ENCODE data around the gene COX14.

COX14 gene

GRCh38 chr12:50157259-50157658 lies 45.2 kb downstream of the COX14 start:
- Histone ChIP-seq H3K4me3 (ENCODE audit: low read depth, low read length) (no peak overlapping the region), H3K27me3 (ENCODE audit: insufficient read depth, low read length) (no peaks in the 10 kb centered on the region), H3K4me1 (ENCODE audit: control insufficient read depth, insufficient read depth, low read length, unreplicated experiment) (no peaks in the 10 kb centered on the region), H3K27ac (ENCODE audit: low read depth, low read length) (no peak overlapping the region), H3K79me2 (ENCODE audit: control insufficient read depth, insufficient read depth, low read length, unreplicated experiment) (peaks cover 46% of the 10 kb centered on the region), H3K36me3 (ENCODE audit: insufficient read depth, low read length) (no peaks in the 10 kb centered on the region), H2AFZ (ENCODE audit: low read length, unreplicated experiment) (no peak overlapping the region)

DNA sequence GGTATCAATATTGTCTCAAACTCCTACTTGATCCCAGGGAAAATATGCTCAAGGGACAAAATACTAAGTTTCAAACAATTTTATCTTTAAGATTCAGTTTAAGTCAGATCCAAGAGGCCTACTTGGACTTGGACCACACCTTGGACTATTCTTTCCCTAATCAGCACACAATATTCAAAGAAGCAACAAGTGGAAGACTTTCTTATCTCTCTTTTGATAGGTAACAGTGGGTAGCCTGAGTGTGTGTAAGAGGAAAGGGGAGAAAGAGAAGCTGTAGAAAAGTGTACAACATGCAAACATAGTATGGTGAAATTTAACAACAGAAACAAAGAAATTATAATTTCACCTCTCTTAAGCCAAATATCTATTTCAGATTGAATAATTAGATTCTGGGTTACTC lies 48.6 kb downstream of the COX14 start:
- Histone ChIP-seq H3K27ac (ENCODE audit: low read depth, low read length) (no peak overlapping the region), H3K36me3 (ENCODE audit: insufficient read depth, low read length) (no peaks in the 10 kb centered on the region; the same call in 1 of the 2 replicates), H3K79me2 (ENCODE audit: control insufficient read depth, insufficient read depth, low read length, unreplicated experiment) (peaks cover 61% of the 10 kb centered on the region), H3K27me3 (ENCODE audit: insufficient read depth, low read length) (no peaks in the 10 kb centered on the region), H3K4me3 (ENCODE audit: low read depth, low read length) (no peak overlapping the region), H3K4me1 (ENCODE audit: control insufficient read depth, insufficient read depth, low read length, unreplicated experiment) (peaks cover 4% of the 10 kb centered on the region), H2AFZ (ENCODE audit: low read length, unreplicated experiment) (no peak overlapping the region)

- H3K27me3 ChIP-seq (ENCODE audit: insufficient read depth, low read length) = no peaks in the 10 kb centered on the region
- no peak overlapping the region for H2AFZ ChIP-seq (ENCODE audit: low read length, unreplicated experiment)
- no peak overlapping the region; the same call in 1 of the 2 replicates for H3K27ac ChIP-seq (ENCODE audit: low read depth, low read length)
- H3K4me1 ChIP-seq (ENCODE audit: control insufficient read depth, insufficient read depth, low read length, unreplicated experiment) = peaks cover 8% of the 10 kb centered on the region
- no peak overlapping the region for H3K4me3 ChIP-seq (ENCODE audit: low read depth, low read length)
- peaks cover 66% of the 10 kb centered on the region for H3K79me2 ChIP-seq (ENCODE audit: control insufficient read depth, insufficient read depth, low read length, unreplicated experiment)
- H3K36me3 ChIP-seq (ENCODE audit: insufficient read depth, low read length) = no peaks in the 10 kb centered on the region; the same call in 1 of the 2 replicates
Measured at GRCh38 chr12:50162230-50162629, 50.2 kb downstream of the COX14 start.

DNA sequence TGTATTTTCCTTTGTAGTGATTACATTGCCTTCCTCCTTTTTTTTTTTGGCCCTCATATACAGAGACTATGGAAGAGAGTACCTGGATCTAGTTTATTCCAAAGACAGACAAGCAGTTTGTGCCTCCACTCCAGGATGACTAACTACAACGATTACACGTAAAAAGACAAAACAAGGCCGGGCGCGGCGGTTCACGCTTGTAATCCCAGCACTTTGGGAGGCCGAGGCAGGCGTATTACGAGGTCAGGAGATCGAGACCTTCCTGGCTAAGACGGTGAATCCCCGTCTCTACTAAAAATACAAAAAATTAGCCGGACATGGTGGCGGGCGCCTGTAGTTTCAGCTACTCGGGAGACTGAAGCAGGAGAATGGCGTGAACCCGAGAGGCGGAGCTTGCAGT lies 52.9 kb downstream of the COX14 start:
- Histone ChIP-seq H3K27ac (ENCODE audit: low read depth, low read length) (no peak overlapping the region), H2AFZ (ENCODE audit: low read length, unreplicated experiment) (no peak overlapping the region), H3K36me3 (ENCODE audit: insufficient read depth, low read length) (no peaks in the 10 kb centered on the region; the same call in 1 of the 2 replicates), H3K79me2 (ENCODE audit: control insufficient read depth, insufficient read depth, low read length, unreplicated experiment) (peaks cover 55% of the 10 kb centered on the region), H3K4me3 (ENCODE audit: low read depth, low read length) (no peak overlapping the region), H3K27me3 (ENCODE audit: insufficient read depth, low read length) (no peaks in the 10 kb centered on the region), H3K4me1 (ENCODE audit: control insufficient read depth, insufficient read depth, low read length, unreplicated experiment) (peaks cover 8% of the 10 kb centered on the region)

GRCh38 chr12:50166799-50167048 lies 54.7 kb downstream of the COX14 start:
- Histone ChIP-seq H3K4me3 (ENCODE audit: low read depth, low read length) (peak overlapping the region; percentile 87), H3K27ac (ENCODE audit: low read depth, low read length) (peak overlapping the region; percentile 70), H3K4me1 (ENCODE audit: control insufficient read depth, insufficient read depth, low read length, unreplicated experiment) (peaks cover 8% of the 10 kb centered on the region), H2AFZ (ENCODE audit: low read length, unreplicated experiment) (peak overlapping the region; percentile 60), H3K36me3 (ENCODE audit: insufficient read depth, low read length) (no peaks in the 10 kb centered on the region; the same call in 1 of the 2 replicates), H3K27me3 (ENCODE audit: insufficient read depth, low read length) (no peaks in the 10 kb centered on the region), H3K79me2 (ENCODE audit: control insufficient read depth, insufficient read depth, low read length, unreplicated experiment) (peaks cover 41% of the 10 kb centered on the region)

GRCh38 chr12:50167049-50167828 lies 55.2 kb downstream of the COX14 start, which contains the start of gene CERS5:
Gene CERS5 (minus strand): TSS chr12:50167369. CDS start chr12:50167297, 72 bp downstream.
- Histone ChIP-seq H2AFZ (ENCODE audit: low read length, unreplicated experiment) (peak within 1 kb of the TSS; percentile 60), H3K27me3 (ENCODE audit: insufficient read depth, low read length) (no peaks in the 10 kb centered on the region), H3K4me3 (ENCODE audit: low read depth, low read length) (peak within 1 kb of the TSS; percentile 87), H3K36me3 (ENCODE audit: insufficient read depth, low read length) (no peaks in the 10 kb centered on the region; the same call in 1 of the 2 replicates), H3K79me2 (ENCODE audit: control insufficient read depth, insufficient read depth, low read length, unreplicated experiment) (peaks cover 36% of the 10 kb centered on the region), H3K27ac (ENCODE audit: low read depth, low read length) (peak within 1 kb of the TSS; percentile 70), H3K4me1 (ENCODE audit: control insufficient read depth, insufficient read depth, low read length, unreplicated experiment) (peaks cover 8% of the 10 kb centered on the region)

Measured in ACC112 (cell line).